HepG2 (cell line): ENCODE results near the gene WNT3. TPM values are rescaled to one million over a fixed set of nuclear protein-coding genes. Genes with fewer than 3 reads are reported as not detected.

Experiments used
- ADNP ChIP-seq: sonication (generic); formaldehyde crosslinking; IDR thresholded peaks from 2 replicates; pipeline ENCODE4 v1.4.0; 2020; ENCODE audit warnings: missing genetic modification reagents
- BRCA1 ChIP-seq: sonication (generic); formaldehyde crosslinking; IDR thresholded peaks from 2 replicates; pipeline ENCODE4 v1.4.0; 2020; ENCODE audit warnings: missing genetic modification reagents
- CBX5 ChIP-seq: sonication (generic); formaldehyde crosslinking; IDR thresholded peaks from 2 replicates; pipeline ENCODE4 v1.4.0; 2020; ENCODE audit warnings: missing genetic modification reagents, borderline replicate concordance
- CCAR2 ChIP-seq: fragments of 200-400 bp; formaldehyde crosslinking; optimal IDR thresholded peaks from 2 replicates; pipeline ENCODE3; 2018; ENCODE audit warnings: low read depth, mild to moderate bottlenecking, low read length, moderate library complexity
- CREB1 ChIP-seq, 2 experiments: fragments of 450-650 bp in 1 of 2; IDR thresholded peaks; 2 replicates each; pipeline ENCODE4 v1.6.1; 2016 to 2017; ENCODE audit warnings: control low read depth in 1 of 2, mild to moderate bottlenecking in 1 of 2, missing compliant biosample characterization in 1 of 2, missing genetic modification characterization in 1 of 2
- HOXD1 ChIP-seq: sonication (generic); formaldehyde crosslinking; IDR thresholded peaks from 2 replicates; pipeline ENCODE4 v1.5.0; 2020; ENCODE audit warnings: missing genetic modification reagents
- MLLT10 ChIP-seq: sonication (generic); formaldehyde crosslinking; IDR thresholded peaks from 2 replicates; pipeline ENCODE4 v1.4.0; 2020; ENCODE audit warnings: missing genetic modification reagents
- NBN ChIP-seq: fragments of 450-650 bp; conservative IDR thresholded peaks from 2 replicates; pipeline ENCODE4 v1.6.1; 2017
- TARDBP ChIP-seq: sonication (generic); formaldehyde crosslinking; IDR thresholded peaks from 2 replicates; pipeline ENCODE4 v1.8.0; 2022; ENCODE audit warnings: mild to moderate bottlenecking, missing genetic modification reagents
- THAP11 ChIP-seq: IDR thresholded peaks from 2 replicates; pipeline ENCODE4 v1.6.1; 2016; ENCODE audit warnings: missing biosample characterization, missing genetic modification reagents
- TRIM24 ChIP-seq: sonication (generic); formaldehyde crosslinking; IDR thresholded peaks from 2 replicates; pipeline ENCODE4 v1.8.0; 2022; ENCODE audit warnings: mild to moderate bottlenecking, missing genetic modification reagents
- ZFP41 ChIP-seq: sonication (generic); formaldehyde crosslinking; IDR thresholded peaks from 2 replicates; pipeline ENCODE4 v1.4.0; 2020; ENCODE audit warnings: mild to moderate bottlenecking, missing genetic modification reagents, borderline replicate concordance
- ZFYVE20 ChIP-seq: sonication (generic); formaldehyde crosslinking; IDR thresholded peaks from 2 replicates; pipeline ENCODE4 v1.8.0; 2023; ENCODE audit warnings: low read depth, mild to moderate bottlenecking, moderate library complexity, missing genetic modification reagents, borderline replicate concordance
- ZNF17 ChIP-seq: sonication (generic); formaldehyde crosslinking; IDR thresholded peaks from 2 replicates; pipeline ENCODE4 v1.5.0; 2020; ENCODE audit warnings: mild to moderate bottlenecking, missing genetic modification reagents
- ZNF335 ChIP-seq: sonication (generic); formaldehyde crosslinking; IDR thresholded peaks from 2 replicates; pipeline ENCODE4 v1.4.0; 2020; ENCODE audit warnings: missing genetic modification reagents
- ZNF367 ChIP-seq: sonication (generic); formaldehyde crosslinking; IDR thresholded peaks from 2 replicates; pipeline ENCODE4 v1.4.0; 2020; ENCODE audit warnings: missing genetic modification reagents, borderline replicate concordance
- ZNF446 ChIP-seq: sonication (generic); formaldehyde crosslinking; IDR thresholded peaks from 2 replicates; pipeline ENCODE4 v1.5.0; 2020; ENCODE audit warnings: mild to moderate bottlenecking, missing genetic modification reagents
- ZNF569 ChIP-seq: sonication (generic); formaldehyde crosslinking; IDR thresholded peaks from 2 replicates; pipeline ENCODE4 v1.5.0; 2020; ENCODE audit warnings: mild to moderate bottlenecking, missing genetic modification reagents, moderate library complexity, borderline replicate concordance
- ZNF7 ChIP-seq: IDR thresholded peaks from 2 replicates; pipeline ENCODE4 v1.6.1; 2016; ENCODE audit warnings: missing biosample characterization, missing genetic modification reagents
- polyA plus RNA-seq, 8 experiments: library from polyadenylated mRNA; depleted of rRNA in 3 of 8; stranded (reverse) in 7 of 8; unstranded in 1 of 8; fragments of >200 nt; fragmentation: Illumina TruSeq in 4 of 8; extraction: Trizol in 4 of 8; gene quantifications; 2 replicates each; pipeline versions ENCODE4 v1.2.1 to v1.2.3, GENCODE V29; 2011 to 2016; ENCODE audit warnings: low read depth in 4 of 8, missing spikeins in 1 of 8, mixed read lengths in 1 of 8; ENCODE audit not compliant: insufficient read depth in 1 of 8
- total RNA-seq, 5 experiments: library from RNA; depleted of rRNA; stranded (reverse); fragments of >200 nt; fragmentation: Illumina TruSeq; extraction: Trizol; gene quantifications; 2 replicates each; pipeline ENCODE4 v1.2.3, GENCODE V29; 2016; ENCODE audit warnings: low read depth in 1 of 5
- TF ChIP-seq, protein P1 (sequence below): IDR thresholded peaks from 2 replicates; pipeline ENCODE4 v1.6.1; 2016; ENCODE audit warnings: missing compliant biosample characterization, missing genetic modification reagents, borderline replicate concordance
- TF ChIP-seq, protein P2 (sequence below): sonication (generic); formaldehyde crosslinking; IDR thresholded peaks from 2 replicates; pipeline ENCODE4 v1.4.0; 2020; ENCODE audit warnings: missing genetic modification reagents
- TF ChIP-seq, protein P3 (sequence below): IDR thresholded peaks from 2 replicates; pipeline ENCODE4 v1.6.1; 2016; ENCODE audit warnings: control low read depth
- TF ChIP-seq, protein P4 (sequence below): sonication (generic); formaldehyde crosslinking; IDR thresholded peaks from 2 replicates; pipeline ENCODE4 v1.4.0; 2020; ENCODE audit warnings: missing genetic modification reagents, mild to moderate bottlenecking, borderline replicate concordance
- TF ChIP-seq, protein P5 (sequence below): sonication (generic); formaldehyde crosslinking; IDR thresholded peaks from 2 replicates; pipeline ENCODE4 v1.5.0; 2020; ENCODE audit warnings: missing genetic modification reagents

WNT3 gene
- total and polyA plus RNA-seq, 2 of the 13 experiments (the other 11 are each of a cell fraction or from before 2014, with no cell fraction given) = 8.5 to 10.3 TPM

DNA sequence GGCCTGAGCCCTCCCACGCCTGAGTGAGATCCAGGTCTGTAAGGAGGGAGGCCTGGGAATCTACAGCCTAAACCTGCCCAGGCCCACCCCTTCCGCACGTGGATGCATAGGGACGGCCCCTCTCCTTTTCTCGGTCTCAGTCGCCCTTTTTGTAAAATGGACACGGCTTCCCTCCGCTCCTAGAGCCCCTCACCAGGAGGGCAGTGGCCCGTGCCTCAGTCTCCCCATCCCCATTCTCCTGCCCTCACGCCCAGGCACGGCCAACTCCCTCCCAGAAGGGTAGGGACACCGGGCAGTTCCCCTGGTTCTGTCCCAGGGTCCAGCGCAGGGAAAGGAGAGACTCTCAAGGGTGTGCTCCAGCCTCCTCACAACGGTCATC is 48.1 kb downstream of the WNT3 start (continued):
- TF ChIP-seq, protein P1, sequence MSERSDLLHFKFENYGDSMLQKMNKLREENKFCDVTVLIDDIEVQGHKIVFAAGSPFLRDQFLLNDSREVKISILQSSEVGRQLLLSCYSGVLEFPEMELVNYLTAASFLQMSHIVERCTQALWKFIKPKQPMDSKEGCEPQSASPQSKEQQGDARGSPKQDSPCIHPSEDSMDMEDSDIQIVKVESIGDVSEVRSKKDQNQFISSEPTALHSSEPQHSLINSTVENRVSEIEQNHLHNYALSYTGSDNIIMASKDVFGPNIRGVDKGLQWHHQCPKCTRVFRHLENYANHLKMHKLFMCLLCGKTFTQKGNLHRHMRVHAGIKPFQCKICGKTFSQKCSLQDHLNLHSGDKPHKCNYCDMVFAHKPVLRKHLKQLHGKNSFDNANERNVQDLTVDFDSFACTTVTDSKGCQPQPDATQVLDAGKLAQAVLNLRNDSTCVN (CRISPR knock-in tag) = 0 out of 2 replicates have a peak, but pooled peaks have one; percentile 40
- TF ChIP-seq, protein P2, sequence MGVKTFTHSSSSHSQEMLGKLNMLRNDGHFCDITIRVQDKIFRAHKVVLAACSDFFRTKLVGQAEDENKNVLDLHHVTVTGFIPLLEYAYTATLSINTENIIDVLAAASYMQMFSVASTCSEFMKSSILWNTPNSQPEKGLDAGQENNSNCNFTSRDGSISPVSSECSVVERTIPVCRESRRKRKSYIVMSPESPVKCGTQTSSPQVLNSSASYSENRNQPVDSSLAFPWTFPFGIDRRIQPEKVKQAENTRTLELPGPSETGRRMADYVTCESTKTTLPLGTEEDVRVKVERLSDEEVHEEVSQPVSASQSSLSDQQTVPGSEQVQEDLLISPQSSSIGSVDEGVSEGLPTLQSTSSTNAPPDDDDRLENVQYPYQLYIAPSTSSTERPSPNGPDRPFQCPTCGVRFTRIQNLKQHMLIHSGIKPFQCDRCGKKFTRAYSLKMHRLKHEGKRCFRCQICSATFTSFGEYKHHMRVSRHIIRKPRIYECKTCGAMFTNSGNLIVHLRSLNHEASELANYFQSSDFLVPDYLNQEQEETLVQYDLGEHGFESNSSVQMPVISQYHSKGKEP (CRISPR knock-in tag) = no peak
- no peak; the same call in 1 of the 2 replicates for TF ChIP-seq ZNF335 (CRISPR knock-in tag)
- peak; percentile 8; the same call in 1 of the 2 replicates for TF ChIP-seq THAP11 (CRISPR knock-in tag)
- TF ChIP-seq TRIM24 (CRISPR knock-in tag) = no peak
- TF ChIP-seq MLLT10 = no peak
- TF ChIP-seq TARDBP = no peak
- no peak for TF ChIP-seq ZFP41
- TF ChIP-seq ADNP = peak; percentile 4
- TF ChIP-seq NBN = no peak
- TF ChIP-seq, protein P3, sequence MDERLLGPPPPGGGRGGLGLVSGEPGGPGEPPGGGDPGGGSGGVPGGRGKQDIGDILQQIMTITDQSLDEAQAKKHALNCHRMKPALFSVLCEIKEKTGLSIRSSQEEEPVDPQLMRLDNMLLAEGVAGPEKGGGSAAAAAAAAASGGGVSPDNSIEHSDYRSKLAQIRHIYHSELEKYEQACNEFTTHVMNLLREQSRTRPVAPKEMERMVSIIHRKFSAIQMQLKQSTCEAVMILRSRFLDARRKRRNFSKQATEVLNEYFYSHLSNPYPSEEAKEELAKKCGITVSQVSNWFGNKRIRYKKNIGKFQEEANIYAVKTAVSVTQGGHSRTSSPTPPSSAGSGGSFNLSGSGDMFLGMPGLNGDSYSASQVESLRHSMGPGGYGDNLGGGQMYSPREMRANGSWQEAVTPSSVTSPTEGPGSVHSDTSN = no peak
- no peak for TF ChIP-seq ZNF569 (CRISPR knock-in tag)
- no peak for TF ChIP-seq CREB1 (IDR thresholded peaks at IDR 0.05)
- no peak for TF ChIP-seq CREB1 (CRISPR knock-in tag; IDR thresholded peaks at IDR 0.05)
- TF ChIP-seq, protein P4, sequence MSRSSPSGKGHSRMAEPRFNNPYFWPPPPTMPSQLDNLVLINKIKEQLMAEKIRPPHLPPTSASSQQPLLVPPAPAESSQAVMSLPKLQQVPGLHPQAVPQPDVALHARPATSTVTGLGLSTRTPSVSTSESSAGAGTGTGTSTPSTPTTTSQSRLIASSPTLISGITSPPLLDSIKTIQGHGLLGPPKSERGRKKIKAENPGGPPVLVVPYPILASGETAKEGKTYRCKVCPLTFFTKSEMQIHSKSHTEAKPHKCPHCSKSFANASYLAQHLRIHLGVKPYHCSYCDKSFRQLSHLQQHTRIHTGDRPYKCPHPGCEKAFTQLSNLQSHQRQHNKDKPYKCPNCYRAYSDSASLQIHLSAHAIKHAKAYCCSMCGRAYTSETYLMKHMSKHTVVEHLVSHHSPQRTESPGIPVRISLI (CRISPR knock-in tag) = no peak
- no peak for TF ChIP-seq HOXD1
- TF ChIP-seq ZNF17 (CRISPR knock-in tag) = no peak
- TF ChIP-seq, protein P5, sequence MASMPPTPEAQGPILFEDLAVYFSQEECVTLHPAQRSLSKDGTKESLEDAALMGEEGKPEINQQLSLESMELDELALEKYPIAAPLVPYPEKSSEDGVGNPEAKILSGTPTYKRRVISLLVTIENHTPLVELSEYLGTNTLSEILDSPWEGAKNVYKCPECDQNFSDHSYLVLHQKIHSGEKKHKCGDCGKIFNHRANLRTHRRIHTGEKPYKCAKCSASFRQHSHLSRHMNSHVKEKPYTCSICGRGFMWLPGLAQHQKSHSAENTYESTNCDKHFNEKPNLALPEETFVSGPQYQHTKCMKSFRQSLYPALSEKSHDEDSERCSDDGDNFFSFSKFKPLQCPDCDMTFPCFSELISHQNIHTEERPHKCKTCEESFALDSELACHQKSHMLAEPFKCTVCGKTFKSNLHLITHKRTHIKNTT = no peak
- no peak for TF ChIP-seq ZNF367
- no peak; the same call in 1 of the 2 replicates for TF ChIP-seq CBX5
- no peak for TF ChIP-seq ZNF446 (CRISPR knock-in tag)
- no peak for TF ChIP-seq CCAR2
- no peak for TF ChIP-seq ZNF7
- TF ChIP-seq BRCA1 = 0 out of 2 replicates have a peak, but pooled peaks have one; percentile 20
- TF ChIP-seq ZFYVE20 (CRISPR knock-in tag) = no peak
